Osteocyte (in vitro differentiated cells): Measurements from ENCODE around the gene LMCD1. TPM values are rescaled to one million over a fixed set of nuclear protein-coding genes. Genes with fewer than 3 reads are reported as not detected.

ENCODE experiments used
- DNase-seq: peaks from one replicate; pipeline ENCODE4 v3.0.0; 2021; ENCODE audit warnings: mixed read lengths; ENCODE audit not compliant: unreplicated experiment; ENCODE audit errors: extremely low spot score
- H3K27ac Mint-ChIP-seq: one replicate; pipeline ENCODE4 v1.8.0; 2021; ENCODE audit warnings: mild to moderate bottlenecking, mixed read lengths; ENCODE audit not compliant: unreplicated experiment
- H3K27me3 Mint-ChIP-seq: one replicate; pipeline ENCODE4 v1.8.0; 2021; ENCODE audit warnings: mixed read lengths; ENCODE audit not compliant: unreplicated experiment
- H3K36me3 Mint-ChIP-seq: one replicate; pipeline ENCODE4 v1.8.0; 2021; ENCODE audit warnings: mixed read lengths; ENCODE audit not compliant: unreplicated experiment
- H3K4me1 Mint-ChIP-seq: one replicate; pipeline ENCODE4 v1.8.0; 2021; ENCODE audit warnings: mixed read lengths; ENCODE audit not compliant: unreplicated experiment
- H3K4me3 Mint-ChIP-seq: one replicate; pipeline ENCODE4 v1.8.0; 2021; ENCODE audit warnings: mild to moderate bottlenecking, moderate library complexity, mixed read lengths; ENCODE audit not compliant: unreplicated experiment
- H3K9me3 Mint-ChIP-seq: one replicate; pipeline ENCODE4 v1.8.0; 2021; ENCODE audit warnings: mixed read lengths; ENCODE audit not compliant: unreplicated experiment
- total RNA-seq: library from RNA; stranded (reverse); gene quantifications from 2 replicates; pipeline ENCODE4 v1.2.1, GENCODE V29; 2021
- TF ChIP-seq, protein P1 (sequence below): fragments of 200-600 bp; sonication (generic); IDR thresholded peaks from 2 replicates; pipeline ENCODE4 v1.5.0; 2021; ENCODE audit warnings: antibody characterized with exemption, mild to moderate bottlenecking, moderate library complexity

LMCD1 gene
- total RNA-seq, 1 donor from 2014 or later: 136 TPM

DNA sequence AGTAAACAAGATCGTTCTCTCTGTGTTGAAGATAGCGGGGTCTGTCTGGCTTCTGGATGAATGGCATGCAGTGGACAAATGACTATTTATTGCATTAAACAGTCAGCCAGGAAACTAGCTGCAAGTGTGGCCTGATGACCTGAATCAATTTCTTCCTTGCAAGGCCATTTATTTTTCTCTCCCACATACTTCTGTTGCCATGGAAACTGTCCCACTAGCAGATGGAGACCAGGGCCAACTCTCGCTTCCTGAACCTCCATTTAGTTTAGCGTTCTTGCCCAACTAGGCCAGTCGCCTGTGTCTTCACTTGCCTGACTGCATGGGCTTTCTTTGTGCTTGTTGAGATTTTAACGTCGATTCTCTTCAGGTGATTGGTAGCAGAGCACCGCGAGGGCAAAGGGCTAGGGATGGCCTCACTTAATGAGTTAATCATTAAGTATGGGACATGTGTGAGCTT is 27.6 kb downstream of the LMCD1 start:
- no peaks in the 10 kb centered on the region for H3K27me3 Mint-ChIP-seq
- TF ChIP-seq, protein P1, sequence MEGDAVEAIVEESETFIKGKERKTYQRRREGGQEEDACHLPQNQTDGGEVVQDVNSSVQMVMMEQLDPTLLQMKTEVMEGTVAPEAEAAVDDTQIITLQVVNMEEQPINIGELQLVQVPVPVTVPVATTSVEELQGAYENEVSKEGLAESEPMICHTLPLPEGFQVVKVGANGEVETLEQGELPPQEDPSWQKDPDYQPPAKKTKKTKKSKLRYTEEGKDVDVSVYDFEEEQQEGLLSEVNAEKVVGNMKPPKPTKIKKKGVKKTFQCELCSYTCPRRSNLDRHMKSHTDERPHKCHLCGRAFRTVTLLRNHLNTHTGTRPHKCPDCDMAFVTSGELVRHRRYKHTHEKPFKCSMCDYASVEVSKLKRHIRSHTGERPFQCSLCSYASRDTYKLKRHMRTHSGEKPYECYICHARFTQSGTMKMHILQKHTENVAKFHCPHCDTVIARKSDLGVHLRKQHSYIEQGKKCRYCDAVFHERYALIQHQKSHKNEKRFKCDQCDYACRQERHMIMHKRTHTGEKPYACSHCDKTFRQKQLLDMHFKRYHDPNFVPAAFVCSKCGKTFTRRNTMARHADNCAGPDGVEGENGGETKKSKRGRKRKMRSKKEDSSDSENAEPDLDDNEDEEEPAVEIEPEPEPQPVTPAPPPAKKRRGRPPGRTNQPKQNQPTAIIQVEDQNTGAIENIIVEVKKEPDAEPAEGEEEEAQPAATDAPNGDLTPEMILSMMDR: no peak
- peaks cover 78% of the 10 kb centered on the region for H3K4me1 Mint-ChIP-seq
- peak overlapping the region; percentile 92 for H3K27ac Mint-ChIP-seq
- DNase-seq: no peak
- H3K4me3 Mint-ChIP-seq: no peak overlapping the region
- peaks cover 58% of the 10 kb centered on the region for H3K36me3 Mint-ChIP-seq
- no peaks in the 10 kb centered on the region for H3K9me3 Mint-ChIP-seq

DNA sequence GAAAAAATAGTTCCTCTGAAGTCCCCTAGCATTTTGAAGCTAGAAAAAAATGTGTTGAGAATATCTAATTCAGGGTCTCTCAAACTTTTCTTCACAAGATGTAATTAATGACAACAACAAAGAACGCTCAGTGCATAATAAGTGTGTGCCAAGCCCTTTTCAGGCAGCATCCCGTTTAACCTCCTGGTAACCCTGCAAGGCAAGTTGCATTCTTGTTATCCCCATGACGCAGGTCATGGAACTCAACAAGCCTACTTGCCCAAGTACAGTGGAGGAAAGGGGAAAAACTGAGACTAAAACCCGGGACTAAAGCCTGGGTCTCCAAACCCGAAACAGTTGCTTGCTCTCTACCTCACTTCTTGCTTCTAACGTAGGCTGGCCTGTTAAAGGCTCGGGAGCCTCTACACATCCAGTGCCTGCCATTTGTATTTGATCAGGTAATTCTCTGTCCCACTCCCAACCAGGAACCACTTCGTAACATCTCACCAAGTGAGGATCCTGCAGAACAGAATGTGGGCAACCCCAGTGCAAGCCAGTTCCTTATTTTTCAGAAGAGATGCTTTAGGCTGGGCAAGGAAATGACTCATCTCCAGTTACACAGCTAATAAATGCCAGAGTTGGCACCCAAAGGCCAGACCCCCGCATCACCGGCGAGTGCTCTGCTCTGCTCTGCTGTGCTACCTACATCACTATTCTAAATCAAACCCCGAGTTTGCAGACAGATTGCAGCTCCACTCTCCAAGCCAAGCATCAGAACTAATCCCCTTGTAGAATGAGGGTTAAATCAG is 28.3 kb downstream of the LMCD1 start:
- Mint-ChIP-seq H3K9me3 (no peaks in the 10 kb centered on the region), H3K36me3 (peaks cover 64% of the 10 kb centered on the region), H3K27me3 (no peaks in the 10 kb centered on the region), H3K4me3 (peak overlapping the region; percentile 3), H3K27ac (peak overlapping the region; percentile 92), H3K4me1 (peaks cover 80% of the 10 kb centered on the region)
- no peak for DNase-seq
- TF ChIP-seq, protein P1: no peak

DNA sequence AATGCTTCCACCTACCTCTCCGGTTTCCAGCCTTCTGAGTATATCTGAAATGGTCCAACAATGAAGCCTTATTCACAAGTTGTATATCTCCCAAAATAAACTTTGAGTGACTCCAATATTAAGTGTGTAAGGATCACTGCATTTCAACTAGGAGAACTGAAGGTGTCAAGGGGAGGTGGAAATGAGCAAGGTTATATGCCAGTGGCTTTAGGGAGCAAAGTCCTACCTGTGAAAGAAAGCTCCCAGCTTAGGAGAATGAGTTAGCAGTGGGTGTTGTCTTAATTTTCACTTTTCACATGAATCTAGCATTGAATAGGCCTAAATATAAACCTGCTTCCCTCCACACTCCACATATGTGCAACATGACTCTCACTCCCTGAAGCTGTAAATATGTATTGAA is 29.0 kb downstream of the LMCD1 start:
- TF ChIP-seq, protein P1: no peak
- H3K4me3 Mint-ChIP-seq: peak overlapping the region; percentile 3
- H3K36me3 Mint-ChIP-seq: peaks cover 61% of the 10 kb centered on the region
- peak overlapping the region; percentile 92 for H3K27ac Mint-ChIP-seq
- DNase-seq: no peak
- peaks cover 78% of the 10 kb centered on the region for H3K4me1 Mint-ChIP-seq
- no peaks in the 10 kb centered on the region for H3K27me3 Mint-ChIP-seq
- H3K9me3 Mint-ChIP-seq: no peaks in the 10 kb centered on the region

DNA sequence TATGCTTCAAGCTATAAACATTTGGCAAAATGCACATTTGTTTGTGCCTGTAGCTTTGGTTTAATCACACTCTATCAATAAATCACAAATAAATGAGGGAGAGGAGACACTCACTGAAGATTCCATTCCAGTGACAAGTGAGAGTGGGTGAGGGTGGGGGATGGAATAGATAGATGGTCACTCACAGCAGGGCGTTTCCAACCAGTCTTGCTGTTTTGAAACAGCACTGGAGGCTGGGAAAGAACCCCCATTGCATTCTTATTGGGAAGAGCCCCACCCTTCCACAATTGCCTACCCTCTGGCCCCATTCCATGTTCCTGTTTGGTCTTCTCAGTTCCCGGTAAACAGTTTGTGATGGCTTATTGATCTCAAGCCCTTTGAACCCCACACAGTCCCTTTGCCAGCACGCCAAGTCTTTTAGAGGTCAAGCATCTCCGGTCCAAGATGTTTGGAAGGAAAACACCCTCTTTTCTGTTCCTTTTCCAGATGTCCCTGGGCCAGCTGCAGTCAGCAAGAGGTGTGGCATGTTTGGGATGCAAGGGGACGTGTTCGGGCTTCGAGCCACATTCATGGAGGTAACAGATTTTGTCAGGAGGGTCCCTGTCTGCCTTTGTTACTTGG is 30.7 kb downstream of the LMCD1 start:
- Mint-ChIP-seq H3K4me3 (no peak overlapping the region), H3K36me3 (peaks cover 64% of the 10 kb centered on the region), H3K9me3 (no peaks in the 10 kb centered on the region), H3K4me1 (peaks cover 81% of the 10 kb centered on the region), H3K27ac (peak overlapping the region; percentile 60), H3K27me3 (no peaks in the 10 kb centered on the region)
- TF ChIP-seq, protein P1: no peak
- DNase-seq: no peak
